ENCODE results near the gene ISOC2.

DNA sequence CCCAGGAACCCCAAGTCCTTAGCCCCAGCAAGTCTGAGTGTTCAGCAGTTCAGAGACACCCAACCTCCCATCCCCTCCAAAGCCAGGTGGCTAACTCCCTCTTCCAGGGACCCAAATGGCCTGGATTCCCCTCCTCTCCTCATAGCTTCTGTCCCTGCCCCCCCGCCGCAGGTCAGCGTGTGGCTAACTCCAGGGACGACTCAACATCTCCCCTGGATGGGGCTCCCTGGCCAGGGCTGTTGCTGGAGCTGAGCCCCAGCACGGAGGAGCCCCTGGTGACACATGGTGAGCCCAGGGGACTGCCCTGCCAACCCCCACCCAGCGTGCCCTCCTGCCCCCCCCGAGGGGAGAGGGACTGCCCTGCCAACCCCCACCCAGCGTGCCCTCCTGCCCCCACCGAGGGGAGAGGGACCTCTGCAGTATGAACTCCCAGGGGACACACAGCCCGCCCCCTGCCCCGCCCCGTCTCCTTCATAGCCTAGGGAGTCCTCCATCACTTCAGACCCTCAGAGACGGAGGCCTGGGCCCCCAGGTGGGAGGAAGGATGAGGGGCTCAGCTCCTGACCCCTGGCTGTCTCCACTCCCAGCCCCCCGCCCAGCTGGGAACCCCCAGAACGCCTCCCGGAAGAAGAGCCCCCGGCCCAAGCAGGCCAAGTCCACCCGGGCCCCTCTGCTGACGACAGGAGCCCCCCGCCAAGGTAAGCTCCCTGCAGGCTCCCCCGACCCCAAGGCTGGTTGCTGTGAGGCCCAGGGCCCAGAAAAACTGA, 28.5 kb upstream of the ISOC2 start:
- TF ChIP-seq POLR2A (IDR thresholded peaks at IDR 0.05; ENCODE audit: low read depth, low read length) = no peak
- TF ChIP-seq, protein P1, sequence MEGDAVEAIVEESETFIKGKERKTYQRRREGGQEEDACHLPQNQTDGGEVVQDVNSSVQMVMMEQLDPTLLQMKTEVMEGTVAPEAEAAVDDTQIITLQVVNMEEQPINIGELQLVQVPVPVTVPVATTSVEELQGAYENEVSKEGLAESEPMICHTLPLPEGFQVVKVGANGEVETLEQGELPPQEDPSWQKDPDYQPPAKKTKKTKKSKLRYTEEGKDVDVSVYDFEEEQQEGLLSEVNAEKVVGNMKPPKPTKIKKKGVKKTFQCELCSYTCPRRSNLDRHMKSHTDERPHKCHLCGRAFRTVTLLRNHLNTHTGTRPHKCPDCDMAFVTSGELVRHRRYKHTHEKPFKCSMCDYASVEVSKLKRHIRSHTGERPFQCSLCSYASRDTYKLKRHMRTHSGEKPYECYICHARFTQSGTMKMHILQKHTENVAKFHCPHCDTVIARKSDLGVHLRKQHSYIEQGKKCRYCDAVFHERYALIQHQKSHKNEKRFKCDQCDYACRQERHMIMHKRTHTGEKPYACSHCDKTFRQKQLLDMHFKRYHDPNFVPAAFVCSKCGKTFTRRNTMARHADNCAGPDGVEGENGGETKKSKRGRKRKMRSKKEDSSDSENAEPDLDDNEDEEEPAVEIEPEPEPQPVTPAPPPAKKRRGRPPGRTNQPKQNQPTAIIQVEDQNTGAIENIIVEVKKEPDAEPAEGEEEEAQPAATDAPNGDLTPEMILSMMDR (IDR thresholded peaks at IDR 0.05; ENCODE audit: extremely low read depth in 1 of 2, insufficient read depth in 1 of 2, low read depth in 1 of 2, low read length in 2 of 2) = no peak
- TF ChIP-seq POLR2AphosphoS5 (IDR thresholded peaks at IDR 0.05; ENCODE audit: insufficient read depth, low read depth, low read length) = no peak
